Muscle layer of colon (tissue), 2 donors: Measurements from ENCODE around the gene RRP12.
A peak's percentile ranks its signal among the peaks of the same experiment; 100 is the strongest.
"Not testable (repeated sequence)": the region's sequence is repeated elsewhere in the genome, so short reads cannot be mapped to it uniquely, and the experiment has no call there.

Experiments used
- H3K27ac ChIP-seq: one replicate; pipeline ENCODE4 v1.7.0; 2013; ENCODE audit warnings: low read depth, mild to moderate bottlenecking, low read length, moderate library complexity
- H3K27me3 ChIP-seq, 2 donors: one replicate each; pipeline ENCODE4 v1.7.0; 2013; ENCODE audit warnings: low read length in 2 of 2, mild to moderate bottlenecking in 2 of 2; ENCODE audit not compliant: insufficient read depth in 2 of 2, control insufficient read depth in 1 of 2
- H3K36me3 ChIP-seq: one replicate; pipeline ENCODE4 v1.7.0; 2013; ENCODE audit warnings: mild to moderate bottlenecking, low read length; ENCODE audit not compliant: insufficient read depth
- H3K4me1 ChIP-seq: one replicate; pipeline ENCODE4 v1.7.0; 2013; ENCODE audit warnings: mild to moderate bottlenecking, low read length; ENCODE audit not compliant: insufficient read depth
- H3K4me3 ChIP-seq, 2 donors: one replicate each; pipeline ENCODE4 v1.7.0; 2013; ENCODE audit warnings: low read length in 2 of 2, low read depth in 1 of 2, mild to moderate bottlenecking in 1 of 2, moderate library complexity in 1 of 2
- H3K9ac ChIP-seq: one replicate; pipeline ENCODE4 v1.7.0; 2013; ENCODE audit warnings: low read length
- H3K9me3 ChIP-seq: one replicate; pipeline ENCODE4 v1.7.0; 2013; ENCODE audit warnings: mild to moderate bottlenecking, low read length
- donor health status: abdominal sarcoma.
- donor health status: Adenocarcinoma of cecum.

RRP12 gene

GRCh38 chr10:97428572-97428981 is 27.4 kb upstream of the RRP12 start:
- no peak overlapping the region for H3K9ac ChIP-seq
- H3K36me3 ChIP-seq, result peaks cover 20% of the 10 kb centered on the region
- no peak overlapping the region for H3K27ac ChIP-seq

GRCh38 chr10:97427571-97428179 is 26.5 kb upstream of the RRP12 start:
- Histone ChIP-seq H3K9ac (peak overlapping the region; percentile 33), H3K9me3 (no peaks in the 10 kb centered on the region), H3K4me3 (peak overlapping the region; percentile 87 to 88), H3K27ac (peak overlapping the region; percentile 87), H3K4me1 (peaks cover 21% of the 10 kb centered on the region), H3K36me3 (peaks cover 17% of the 10 kb centered on the region), H3K27me3 (no peaks in the 10 kb centered on the region)

More at GRCh38 chr10:97428572-97428981, 27.4 kb upstream of the RRP12 start:
- Histone ChIP-seq H3K4me3 (no peak overlapping the region), H3K9me3 (no peaks in the 10 kb centered on the region), H3K4me1 (peaks cover 21% of the 10 kb centered on the region), H3K27me3 (no peaks in the 10 kb centered on the region)

GRCh38 chr10:97426776-97427570 is 25.8 kb upstream of the RRP12 start:
- Histone ChIP-seq H3K4me1 (peaks cover 21% of the 10 kb centered on the region), H3K9me3 (no peaks in the 10 kb centered on the region), H3K9ac (peak overlapping the region; percentile 33), H3K27me3 (no peaks in the 10 kb centered on the region), H3K27ac (peak overlapping the region; percentile 87), H3K36me3 (peaks cover 13% of the 10 kb centered on the region), H3K4me3 (peak overlapping the region; percentile 87 to 88)

GRCh38 chr10:97425964-97426775 is 25.0 kb upstream of the RRP12 start, which contains the start of gene PGAM1:
Gene PGAM1 (plus strand): TSS chr10:97426191. CDS start chr10:97426308, 117 bp downstream.
- Histone ChIP-seq H3K36me3 (peaks cover 7% of the 10 kb centered on the region), H3K9ac (peak within 1 kb of the TSS; percentile 68), H3K9me3 (no peaks in the 10 kb centered on the region), H3K4me1 (peaks cover 21% of the 10 kb centered on the region), H3K27me3 (no peaks in the 10 kb centered on the region), H3K4me3 (peak within 1 kb of the TSS; percentile 87 to 88), H3K27ac (peak within 1 kb of the TSS; percentile 87)

- H3K4me3 ChIP-seq, H3K36me3 ChIP-seq, H3K27me3 ChIP-seq, H3K9ac ChIP-seq, H3K27ac ChIP-seq, H3K9me3 ChIP-seq: not testable (repeated sequence)
- peaks cover 25% of the 10 kb centered on the region for H3K4me1 ChIP-seq
These were observed 22.6 kb upstream of the RRP12 start for GRCh38 chr10:97423757-97424098.

- no peaks in the 10 kb centered on the region for H3K9me3 ChIP-seq
- H3K9ac ChIP-seq, result no peak overlapping the region
- no peaks in the 10 kb centered on the region for H3K27me3 ChIP-seq
- H3K36me3 ChIP-seq, result no peaks in the 10 kb centered on the region
- no peak overlapping the region for H3K27ac ChIP-seq
- H3K4me1 ChIP-seq, result peaks cover 4% of the 10 kb centered on the region
- no peak overlapping the region for H3K4me3 ChIP-seq
These were observed 15.4 kb upstream of the RRP12 start for GRCh38 chr10:97416565-97416964.

- Histone ChIP-seq H3K9me3 (no peaks in the 10 kb centered on the region), H3K4me1 (no peaks in the 10 kb centered on the region), H3K4me3 (no peak overlapping the region), H3K27ac (no peak overlapping the region), H3K9ac (no peak overlapping the region), H3K27me3 (no peaks in the 10 kb centered on the region), H3K36me3 (no peaks in the 10 kb centered on the region)
These were observed 11.8 kb upstream of the RRP12 start for GRCh38 chr10:97412891-97413304.

- H3K4me1 ChIP-seq, result peaks cover 7% of the 10 kb centered on the region
- no peaks in the 10 kb centered on the region for H3K36me3 ChIP-seq
- H3K27me3 ChIP-seq, result no peaks in the 10 kb centered on the region
- no peak overlapping the region for H3K4me3 ChIP-seq
- no peak overlapping the region for H3K9ac ChIP-seq
- no peaks in the 10 kb centered on the region for H3K9me3 ChIP-seq
- no peak overlapping the region for H3K27ac ChIP-seq
These were observed 10.3 kb upstream of the RRP12 start for GRCh38 chr10:97411406-97411805.

- H3K27ac ChIP-seq, result no peak overlapping the region
These were observed 7.4 kb upstream of the RRP12 start for GRCh38 chr10:97408496-97408992.

GRCh38 chr10:97407952-97408248 is 6.8 kb upstream of the RRP12 start:
- no peaks in the 10 kb centered on the region for H3K9me3 ChIP-seq
- H3K4me3 ChIP-seq, result no peak overlapping the region
- no peak overlapping the region for H3K27ac ChIP-seq
- peaks cover 7% of the 10 kb centered on the region for H3K4me1 ChIP-seq
- H3K9ac ChIP-seq, result no peak overlapping the region
- H3K27me3 ChIP-seq, result no peaks in the 10 kb centered on the region
- H3K36me3 ChIP-seq, result no peaks in the 10 kb centered on the region

More at GRCh38 chr10:97408496-97408992, 7.4 kb upstream of the RRP12 start:
- Histone ChIP-seq H3K4me3 (no peak overlapping the region), H3K4me1 (peaks cover 7% of the 10 kb centered on the region), H3K27me3 (no peaks in the 10 kb centered on the region), H3K36me3 (no peaks in the 10 kb centered on the region), H3K9me3 (no peaks in the 10 kb centered on the region), H3K9ac (no peak overlapping the region)

- no peak overlapping the region for H3K9ac ChIP-seq
These were observed 6.2 kb upstream of the RRP12 start for GRCh38 chr10:97407211-97407951.

More at GRCh38 chr10:97407211-97407951, 6.2 kb upstream of the RRP12 start:
- no peaks in the 10 kb centered on the region for H3K27me3 ChIP-seq
- H3K36me3 ChIP-seq, result no peaks in the 10 kb centered on the region
- H3K9me3 ChIP-seq, result no peaks in the 10 kb centered on the region
- H3K27ac ChIP-seq, result no peak overlapping the region
- H3K4me3 ChIP-seq, result no peak overlapping the region
- peaks cover 7% of the 10 kb centered on the region for H3K4me1 ChIP-seq
